NOMO-1 treated with DMSO at 0.1 percent for 48 hours (cell line): ENCODE results near the gene RHPN2.
"Not testable (repeated sequence)": the region's sequence is repeated elsewhere in the genome, so short reads cannot be mapped to it uniquely, and the experiment has no call there.

Experiments used
- DNase-seq: peaks from one replicate; lab custom pipeline; 2025; ENCODE audit not compliant: unreplicated experiment; lab: John Stamatoyannopoulos, UW

RHPN2 gene

GRCh38 chr19:33066543-33066942 lies 1.9 kb upstream of the RHPN2 start:
- no peak for DNase-seq

- no peak for DNase-seq
Measured at GRCh38 chr19:33064458-33064791, 263 bp downstream of the RHPN2 start.

GRCh38 chr19:33063753-33064457 lies 783 bp downstream of the RHPN2 start:
- no peak for DNase-seq

DNA sequence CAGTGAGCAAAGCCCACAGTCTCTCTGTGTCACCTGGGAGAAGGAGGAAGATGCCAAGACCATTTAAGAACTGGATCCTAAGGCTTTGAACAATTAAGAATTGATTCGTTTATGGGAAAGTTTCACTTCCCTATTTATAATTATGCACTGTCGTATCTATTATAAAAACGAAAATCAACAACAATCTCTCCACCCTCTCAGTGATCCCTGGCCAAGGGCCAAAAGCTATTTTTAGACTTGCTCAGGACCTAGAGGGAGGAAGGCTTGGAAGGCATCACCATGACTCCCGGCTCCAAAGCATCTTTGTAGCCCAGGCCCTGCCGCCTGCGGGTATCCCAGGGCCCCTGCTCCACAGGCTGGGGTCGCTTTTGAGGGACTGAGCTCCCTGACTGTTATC lies 1.3 kb downstream of the RHPN2 start:
- DNase-seq = peak; percentile 46

DNA sequence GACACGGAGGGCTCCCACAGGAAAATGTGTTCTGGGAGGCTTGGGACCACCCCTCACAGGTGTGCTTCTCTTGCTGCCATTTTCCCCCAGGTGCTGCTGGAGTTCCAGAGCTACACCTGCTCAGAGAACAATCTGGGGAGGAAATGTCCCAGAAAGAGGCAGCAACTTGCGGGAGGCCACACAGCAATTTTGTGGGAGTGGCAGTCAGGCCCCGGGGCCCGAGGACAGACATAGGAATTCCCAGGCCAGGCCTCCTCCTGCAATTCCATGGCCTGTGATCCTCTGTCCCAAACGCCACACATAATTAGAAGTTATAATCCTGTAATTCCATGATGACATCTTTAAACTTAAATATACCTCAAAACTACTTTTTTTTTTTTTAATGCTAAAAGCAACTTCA lies 1.8 kb downstream of the RHPN2 start:
- no peak for DNase-seq

DNA sequence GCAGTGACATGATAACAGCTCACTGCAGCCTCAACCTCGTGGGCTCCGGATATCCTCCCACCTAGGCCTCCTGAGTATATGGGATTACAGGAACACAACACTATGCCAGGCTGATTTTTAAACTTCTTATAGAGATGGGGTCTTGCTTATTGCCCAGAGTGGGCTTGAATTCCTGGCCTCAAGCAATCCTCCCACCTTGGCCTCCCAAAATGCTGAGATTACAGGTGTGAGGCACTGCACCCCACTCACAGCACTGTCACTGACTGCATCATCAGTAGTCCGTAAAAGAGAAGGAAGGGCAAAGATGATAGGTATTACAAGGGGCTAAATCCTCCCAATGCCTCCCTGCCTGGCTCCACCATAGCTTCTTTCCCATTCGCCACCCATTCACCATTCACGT lies 4.1 kb downstream of the RHPN2 start:
- no peak for DNase-seq

DNA sequence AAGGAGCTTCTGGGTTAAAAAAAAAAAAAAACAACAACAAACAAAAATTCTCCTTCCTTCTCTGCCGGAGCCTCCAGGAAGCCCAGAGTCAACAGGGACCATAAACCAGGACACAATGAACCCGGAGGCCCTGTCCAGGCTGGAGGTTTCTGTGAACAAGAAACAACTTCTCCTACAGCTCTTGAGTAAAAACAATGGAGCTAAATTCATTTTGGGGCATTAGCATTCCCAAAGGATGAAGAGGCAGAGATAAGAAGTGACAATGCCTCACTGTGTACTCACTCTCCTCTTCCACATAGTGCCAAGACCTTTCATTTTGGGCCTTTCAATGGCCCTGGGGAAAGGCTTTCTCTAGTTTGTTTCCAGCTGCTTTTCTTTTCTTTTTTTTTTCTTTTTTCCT lies 9.0 kb downstream of the RHPN2 start:
- DNase-seq = no peak

DNA sequence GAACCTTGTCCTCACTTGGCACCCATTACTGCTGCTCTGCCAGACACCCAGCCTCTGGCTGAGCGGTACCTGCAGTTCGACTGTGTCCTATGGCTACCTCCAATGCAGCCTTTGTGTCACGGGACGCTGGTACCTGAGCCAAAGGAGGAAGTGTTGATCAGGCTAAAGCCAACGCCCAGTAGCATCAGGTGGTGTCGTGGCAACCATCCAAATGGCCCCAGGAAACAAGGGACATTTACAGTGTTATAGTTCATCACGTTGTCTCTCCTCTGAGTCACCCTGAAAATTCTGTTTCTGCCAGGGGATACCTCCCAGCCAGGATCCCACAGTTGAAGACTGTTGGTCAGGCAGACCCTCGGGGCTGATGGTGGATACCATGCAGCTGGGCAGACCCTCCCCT lies 10.1 kb downstream of the RHPN2 start:
- no peak for DNase-seq

DNA sequence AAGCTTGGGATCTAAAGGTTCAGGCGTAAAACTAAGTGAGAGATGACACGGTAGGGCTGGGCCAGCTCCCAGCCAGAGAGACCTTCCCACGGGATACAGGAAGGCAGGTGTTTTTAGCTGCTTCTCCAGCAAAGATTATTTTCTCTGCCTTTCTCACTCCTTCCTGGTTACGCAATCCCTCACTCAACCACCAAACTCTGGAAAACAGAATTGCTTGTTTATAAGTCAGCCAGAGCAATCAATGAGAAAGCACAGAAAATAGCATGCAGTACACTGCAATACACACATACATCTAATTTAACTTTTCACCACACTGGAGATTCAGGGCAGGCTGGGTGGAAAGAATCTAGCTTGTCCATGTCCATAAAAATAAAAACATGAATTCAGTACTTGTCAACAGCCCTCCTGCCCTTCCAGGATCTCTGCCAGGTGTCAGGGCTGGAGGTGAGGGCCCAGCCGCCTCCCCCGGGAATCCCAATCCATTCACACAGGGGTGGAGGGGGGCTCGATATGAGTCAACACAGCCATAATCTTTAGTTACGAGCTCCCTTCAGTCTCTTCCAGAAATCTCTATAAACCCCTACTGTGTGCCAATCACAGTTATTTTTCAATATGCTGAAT lies 12.2 kb downstream of the RHPN2 start:
- no peak for DNase-seq

- DNase-seq = no peak
Measured at GRCh38 chr19:33050110-33050509, 14.6 kb downstream of the RHPN2 start.

GRCh38 chr19:33048806-33049676 lies 15.6 kb downstream of the RHPN2 start:
- DNase-seq = no peak

DNA sequence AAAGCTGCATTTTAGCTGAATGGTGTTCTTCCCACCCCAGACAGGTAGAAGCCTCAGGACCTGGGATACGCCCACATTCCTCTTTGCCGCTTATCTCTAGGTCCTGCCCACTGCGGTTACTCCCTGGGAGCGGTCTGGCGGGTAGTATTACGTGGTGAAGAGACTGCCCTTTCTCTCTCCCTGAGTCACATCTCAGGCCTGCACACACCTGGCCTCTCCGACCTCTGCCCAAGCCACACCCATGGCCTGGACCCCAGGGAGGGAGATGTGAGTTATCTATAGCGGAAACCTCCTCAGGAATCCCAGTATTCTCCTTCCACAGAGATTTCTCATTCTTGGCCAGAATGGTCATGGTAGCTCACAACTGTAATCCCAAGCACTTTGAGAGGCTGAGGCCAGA lies 17.3 kb downstream of the RHPN2 start:
- no peak for DNase-seq

- DNase-seq = not testable (repeated sequence)
Measured at GRCh38 chr19:33041828-33042160, 22.9 kb downstream of the RHPN2 start.

DNA sequence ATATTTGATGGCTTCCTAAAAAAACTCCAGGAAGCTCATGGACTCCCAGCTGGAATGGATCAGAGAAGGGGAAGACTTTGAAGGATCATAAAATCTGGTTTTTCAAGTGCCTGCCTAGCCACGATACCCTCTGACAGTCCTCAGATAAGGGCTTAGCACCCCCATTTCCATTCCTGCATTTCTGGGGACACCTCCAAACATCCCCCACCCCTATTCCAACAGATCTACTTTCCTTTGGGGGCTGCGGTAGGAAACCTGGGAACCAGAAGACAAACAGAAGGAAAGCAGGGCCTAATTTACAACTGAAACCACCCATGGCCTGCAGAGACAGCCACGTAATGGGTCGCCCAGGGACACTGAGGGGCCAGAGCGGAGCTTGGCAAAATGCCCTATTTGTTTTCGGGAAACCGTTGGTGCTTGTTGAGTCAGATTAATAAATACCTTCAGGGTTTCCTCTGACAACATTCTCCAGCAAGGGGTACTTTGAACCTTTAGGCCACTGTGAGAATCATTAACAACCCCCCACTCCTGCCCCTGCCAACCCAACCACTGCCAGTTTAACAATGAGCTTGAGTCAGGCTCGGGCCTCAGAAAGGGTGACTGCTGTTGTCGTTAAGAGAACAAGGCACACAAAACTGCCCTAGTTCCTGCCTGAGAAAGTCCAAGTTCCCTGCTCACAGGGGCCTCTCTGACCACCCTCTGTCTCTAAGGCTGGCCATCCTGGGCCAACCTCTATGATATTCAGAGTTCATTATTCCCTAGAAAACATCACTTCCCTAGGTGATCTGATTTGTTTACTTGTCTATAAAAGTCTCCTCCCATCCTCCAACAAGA lies 23.5 kb downstream of the RHPN2 start:
- no peak for DNase-seq

- no peak for DNase-seq
Measured at GRCh38 chr19:33039815-33040214, 24.9 kb downstream of the RHPN2 start.

- DNase-seq = no peak
Measured at GRCh38 chr19:33039108-33039599, 25.5 kb downstream of the RHPN2 start.

GRCh38 chr19:33037168-33038025 lies 27.3 kb downstream of the RHPN2 start:
- not testable (repeated sequence) for DNase-seq

- not testable (repeated sequence) for DNase-seq
Measured at GRCh38 chr19:33036370-33037167, 28.1 kb downstream of the RHPN2 start.

- DNase-seq = no peak
Measured at GRCh38 chr19:33035461-33035860, 29.2 kb downstream of the RHPN2 start.
